ENCODE results near the gene CDH2. TPM values are rescaled to one million over a fixed set of nuclear protein-coding genes. Genes with fewer than 3 reads are reported as not detected.
A peak's percentile ranks its signal among the peaks of the same experiment; 100 is the strongest.

The CDH2 gene
- polyA plus RNA-seq, 1 donor from 2014 or later, result 199 TPM

DNA sequence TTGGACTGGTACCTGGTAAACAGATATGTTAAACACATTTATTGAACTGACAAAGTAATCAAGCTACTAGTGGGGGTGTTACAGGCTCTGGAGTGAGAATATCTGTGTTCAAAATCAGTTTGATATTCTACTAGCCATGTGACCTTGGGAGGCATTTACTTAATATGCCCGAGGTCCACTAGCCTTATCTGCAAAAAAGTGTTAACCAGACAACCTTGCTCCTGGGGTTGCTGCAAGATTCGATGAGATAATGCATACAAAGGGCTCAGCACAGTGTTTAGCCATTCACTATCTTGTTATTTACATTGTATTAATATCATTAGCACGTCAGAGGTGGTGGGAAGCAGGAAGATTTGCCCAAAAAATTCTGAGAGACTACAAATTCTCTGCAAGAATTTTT lies 103.3 kb downstream of the CDH2 start:
- H3K9ac ChIP-seq (ENCODE audit: low read length), result no peak overlapping the region
- no peak overlapping the region for H3K4me3 ChIP-seq (ENCODE audit: low read length)
- H3K4me2 ChIP-seq (ENCODE audit: low read length), result peak overlapping the region; percentile 9
- H3F3A ChIP-seq (ENCODE audit: insufficient read depth, low read length, poor library complexity, severe bottlenecking), result no peaks in the 10 kb centered on the region
- no peaks in the 10 kb centered on the region for H3K27me3 ChIP-seq (ENCODE audit: insufficient read depth, low read depth, low read length)
- no peak overlapping the region for H3K27ac ChIP-seq (ENCODE audit: low read length)
- H3K79me2 ChIP-seq (replicated peaks; ENCODE audit: insufficient read depth, low read length), result peaks cover 97% of the 10 kb centered on the region
- no peaks in the 10 kb centered on the region for H3K36me3 ChIP-seq (ENCODE audit: insufficient read depth, low read length)
- no peak for TF ChIP-seq RAD21 (conservative IDR thresholded peaks at IDR 0.05)
- TF ChIP-seq TAF1 (IDR thresholded peaks at IDR 0.05; ENCODE audit: low read depth), result no peak
- TF ChIP-seq, protein P1, sequence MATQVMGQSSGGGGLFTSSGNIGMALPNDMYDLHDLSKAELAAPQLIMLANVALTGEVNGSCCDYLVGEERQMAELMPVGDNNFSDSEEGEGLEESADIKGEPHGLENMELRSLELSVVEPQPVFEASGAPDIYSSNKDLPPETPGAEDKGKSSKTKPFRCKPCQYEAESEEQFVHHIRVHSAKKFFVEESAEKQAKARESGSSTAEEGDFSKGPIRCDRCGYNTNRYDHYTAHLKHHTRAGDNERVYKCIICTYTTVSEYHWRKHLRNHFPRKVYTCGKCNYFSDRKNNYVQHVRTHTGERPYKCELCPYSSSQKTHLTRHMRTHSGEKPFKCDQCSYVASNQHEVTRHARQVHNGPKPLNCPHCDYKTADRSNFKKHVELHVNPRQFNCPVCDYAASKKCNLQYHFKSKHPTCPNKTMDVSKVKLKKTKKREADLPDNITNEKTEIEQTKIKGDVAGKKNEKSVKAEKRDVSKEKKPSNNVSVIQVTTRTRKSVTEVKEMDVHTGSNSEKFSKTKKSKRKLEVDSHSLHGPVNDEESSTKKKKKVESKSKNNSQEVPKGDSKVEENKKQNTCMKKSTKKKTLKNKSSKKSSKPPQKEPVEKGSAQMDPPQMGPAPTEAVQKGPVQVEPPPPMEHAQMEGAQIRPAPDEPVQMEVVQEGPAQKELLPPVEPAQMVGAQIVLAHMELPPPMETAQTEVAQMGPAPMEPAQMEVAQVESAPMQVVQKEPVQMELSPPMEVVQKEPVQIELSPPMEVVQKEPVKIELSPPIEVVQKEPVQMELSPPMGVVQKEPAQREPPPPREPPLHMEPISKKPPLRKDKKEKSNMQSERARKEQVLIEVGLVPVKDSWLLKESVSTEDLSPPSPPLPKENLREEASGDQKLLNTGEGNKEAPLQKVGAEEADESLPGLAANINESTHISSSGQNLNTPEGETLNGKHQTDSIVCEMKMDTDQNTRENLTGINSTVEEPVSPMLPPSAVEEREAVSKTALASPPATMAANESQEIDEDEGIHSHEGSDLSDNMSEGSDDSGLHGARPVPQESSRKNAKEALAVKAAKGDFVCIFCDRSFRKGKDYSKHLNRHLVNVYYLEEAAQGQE (IDR thresholded peaks at IDR 0.05; ENCODE audit: borderline replicate concordance), result no peak
- TF ChIP-seq EP300 (conservative IDR thresholded peaks at IDR 0.05; ENCODE audit: poor library complexity, severe bottlenecking), result no peak
- no peak for TF ChIP-seq MXI1 (conservative IDR thresholded peaks at IDR 0.05; ENCODE audit: poor library complexity, severe bottlenecking)
- no peak for TF ChIP-seq SMC3 (conservative IDR thresholded peaks at IDR 0.05; ENCODE audit: poor library complexity)
- no peak for TF ChIP-seq CTCF (IDR thresholded peaks at IDR 0.05; ENCODE audit: poor library complexity, severe bottlenecking)
- no peak for TF ChIP-seq POLR2AphosphoS5 (IDR thresholded peaks at IDR 0.05)
- no peak for TF ChIP-seq EZH2 (IDR thresholded peaks at IDR 0.05; ENCODE audit: borderline replicate concordance, insufficient read depth, low read length, poor library complexity, severe bottlenecking)
- H4K20me1 ChIP-seq (ENCODE audit: insufficient read depth), result no peaks in the 10 kb centered on the region
- no peaks in the 10 kb centered on the region for H3K9me3 ChIP-seq (ENCODE audit: low read length)
- no peak overlapping the region for H2AFZ ChIP-seq (ENCODE audit: low read depth, low read length)
- no peaks in the 10 kb centered on the region for H3K9me2 ChIP-seq (ENCODE audit: insufficient read depth, low read length)

- no peak overlapping the region for H2AFZ ChIP-seq (ENCODE audit: low read depth, low read length)
- no peak for TF ChIP-seq EP300 (conservative IDR thresholded peaks at IDR 0.05; ENCODE audit: poor library complexity, severe bottlenecking)
- TF ChIP-seq POLR2AphosphoS5 (IDR thresholded peaks at IDR 0.05), result no peak
- no peak for TF ChIP-seq CTCF (IDR thresholded peaks at IDR 0.05; ENCODE audit: poor library complexity, severe bottlenecking)
- TF ChIP-seq TAF1 (IDR thresholded peaks at IDR 0.05; ENCODE audit: low read depth), result no peak
- H3K27ac ChIP-seq (ENCODE audit: low read length), result no peak overlapping the region
- no peaks in the 10 kb centered on the region for H3K36me3 ChIP-seq (ENCODE audit: insufficient read depth, low read length)
- H3K9me3 ChIP-seq (ENCODE audit: low read length), result no peaks in the 10 kb centered on the region
- H3K27me3 ChIP-seq (ENCODE audit: insufficient read depth, low read depth, low read length), result no peaks in the 10 kb centered on the region
- no peaks in the 10 kb centered on the region for H3K9me2 ChIP-seq (ENCODE audit: insufficient read depth, low read length)
- H4K20me1 ChIP-seq (ENCODE audit: insufficient read depth), result no peaks in the 10 kb centered on the region
- no peak overlapping the region for H3K9ac ChIP-seq (ENCODE audit: low read length)
- no peaks in the 10 kb centered on the region for H3F3A ChIP-seq (ENCODE audit: insufficient read depth, low read length, poor library complexity, severe bottlenecking)
- H3K79me2 ChIP-seq (replicated peaks; ENCODE audit: insufficient read depth, low read length), result peaks cover 100% of the 10 kb centered on the region
- H3K4me2 ChIP-seq (ENCODE audit: low read length), result no peak overlapping the region
- no peak overlapping the region for H3K4me3 ChIP-seq (ENCODE audit: low read length)
These were observed 105.7 kb downstream of the CDH2 start for GRCh38 chr18:28071199-28071598.
